Upper lobe of left lung (tissue), 4 donors: ENCODE measurements around the gene SENP6.

Experiments used
- CTCF ChIP-seq, 6 experiments: fragments of 450-650 bp in 4 of 6; fragments of 200-600 bp in 2 of 6; sonication (generic) in 2 of 6; IDR thresholded peaks; one replicate each; pipeline ENCODE4 v1.5.1; 2016 to 2019; ENCODE audit warnings: antibody characterized with exemption in 6 of 6
- POLR2A ChIP-seq, 4 donors: fragments of 450-650 bp; IDR thresholded peaks; one replicate each; pipeline ENCODE4 v1.5.1; 2016 to 2017; ENCODE audit warnings: antibody characterized with exemption in 4 of 4, mild to moderate bottlenecking in 2 of 4
- POLR2AphosphoS5 ChIP-seq, 2 donors: sonication (generic); formaldehyde crosslinking; IDR thresholded peaks; one replicate each; pipeline ENCODE4 v1.5.1; 2017; ENCODE audit warnings: antibody characterized with exemption in 2 of 2

- no peak for TF ChIP-seq CTCF (IDR thresholded peaks at IDR 0.05)
- TF ChIP-seq POLR2A (IDR thresholded peaks at IDR 0.05), result no peak
- TF ChIP-seq POLR2AphosphoS5 (IDR thresholded peaks at IDR 0.05), result no peak
Observed at GRCh38 chr6:75657327-75657726, 55.6 kb downstream of the SENP6 start.
